ENCODE data around the gene HP1BP3. TPM values are rescaled to one million over a fixed set of nuclear protein-coding genes. Genes with fewer than 3 reads are reported as not detected.

HP1BP3 gene
- polyA plus RNA-seq, 1 donor from 2014 or later, result 389 TPM

- H3K4me3 ChIP-seq (ENCODE audit: low read length), result no peak overlapping the region
- H3F3A ChIP-seq (ENCODE audit: insufficient read depth, low read length, poor library complexity, severe bottlenecking), result no peaks in the 10 kb centered on the region
- H4K20me1 ChIP-seq (ENCODE audit: insufficient read depth), result no peaks in the 10 kb centered on the region
- H3K4me2 ChIP-seq (ENCODE audit: low read length), result no peak overlapping the region
- TF ChIP-seq, protein P1, sequence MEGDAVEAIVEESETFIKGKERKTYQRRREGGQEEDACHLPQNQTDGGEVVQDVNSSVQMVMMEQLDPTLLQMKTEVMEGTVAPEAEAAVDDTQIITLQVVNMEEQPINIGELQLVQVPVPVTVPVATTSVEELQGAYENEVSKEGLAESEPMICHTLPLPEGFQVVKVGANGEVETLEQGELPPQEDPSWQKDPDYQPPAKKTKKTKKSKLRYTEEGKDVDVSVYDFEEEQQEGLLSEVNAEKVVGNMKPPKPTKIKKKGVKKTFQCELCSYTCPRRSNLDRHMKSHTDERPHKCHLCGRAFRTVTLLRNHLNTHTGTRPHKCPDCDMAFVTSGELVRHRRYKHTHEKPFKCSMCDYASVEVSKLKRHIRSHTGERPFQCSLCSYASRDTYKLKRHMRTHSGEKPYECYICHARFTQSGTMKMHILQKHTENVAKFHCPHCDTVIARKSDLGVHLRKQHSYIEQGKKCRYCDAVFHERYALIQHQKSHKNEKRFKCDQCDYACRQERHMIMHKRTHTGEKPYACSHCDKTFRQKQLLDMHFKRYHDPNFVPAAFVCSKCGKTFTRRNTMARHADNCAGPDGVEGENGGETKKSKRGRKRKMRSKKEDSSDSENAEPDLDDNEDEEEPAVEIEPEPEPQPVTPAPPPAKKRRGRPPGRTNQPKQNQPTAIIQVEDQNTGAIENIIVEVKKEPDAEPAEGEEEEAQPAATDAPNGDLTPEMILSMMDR (IDR thresholded peaks at IDR 0.05; ENCODE audit: poor library complexity, severe bottlenecking), result no peak
- TF ChIP-seq SMC3 (conservative IDR thresholded peaks at IDR 0.05; ENCODE audit: poor library complexity), result no peak
- TF ChIP-seq EZH2 (IDR thresholded peaks at IDR 0.05; ENCODE audit: borderline replicate concordance, insufficient read depth, low read length, poor library complexity, severe bottlenecking), result no peak
- no peak for TF ChIP-seq MXI1 (conservative IDR thresholded peaks at IDR 0.05; ENCODE audit: poor library complexity, severe bottlenecking)
- TF ChIP-seq EP300 (conservative IDR thresholded peaks at IDR 0.05; ENCODE audit: poor library complexity, severe bottlenecking), result no peak
- TF ChIP-seq POLR2AphosphoS5 (IDR thresholded peaks at IDR 0.05), result no peak
- TF ChIP-seq TAF1 (IDR thresholded peaks at IDR 0.05; ENCODE audit: low read depth), result no peak
- TF ChIP-seq, protein P2, sequence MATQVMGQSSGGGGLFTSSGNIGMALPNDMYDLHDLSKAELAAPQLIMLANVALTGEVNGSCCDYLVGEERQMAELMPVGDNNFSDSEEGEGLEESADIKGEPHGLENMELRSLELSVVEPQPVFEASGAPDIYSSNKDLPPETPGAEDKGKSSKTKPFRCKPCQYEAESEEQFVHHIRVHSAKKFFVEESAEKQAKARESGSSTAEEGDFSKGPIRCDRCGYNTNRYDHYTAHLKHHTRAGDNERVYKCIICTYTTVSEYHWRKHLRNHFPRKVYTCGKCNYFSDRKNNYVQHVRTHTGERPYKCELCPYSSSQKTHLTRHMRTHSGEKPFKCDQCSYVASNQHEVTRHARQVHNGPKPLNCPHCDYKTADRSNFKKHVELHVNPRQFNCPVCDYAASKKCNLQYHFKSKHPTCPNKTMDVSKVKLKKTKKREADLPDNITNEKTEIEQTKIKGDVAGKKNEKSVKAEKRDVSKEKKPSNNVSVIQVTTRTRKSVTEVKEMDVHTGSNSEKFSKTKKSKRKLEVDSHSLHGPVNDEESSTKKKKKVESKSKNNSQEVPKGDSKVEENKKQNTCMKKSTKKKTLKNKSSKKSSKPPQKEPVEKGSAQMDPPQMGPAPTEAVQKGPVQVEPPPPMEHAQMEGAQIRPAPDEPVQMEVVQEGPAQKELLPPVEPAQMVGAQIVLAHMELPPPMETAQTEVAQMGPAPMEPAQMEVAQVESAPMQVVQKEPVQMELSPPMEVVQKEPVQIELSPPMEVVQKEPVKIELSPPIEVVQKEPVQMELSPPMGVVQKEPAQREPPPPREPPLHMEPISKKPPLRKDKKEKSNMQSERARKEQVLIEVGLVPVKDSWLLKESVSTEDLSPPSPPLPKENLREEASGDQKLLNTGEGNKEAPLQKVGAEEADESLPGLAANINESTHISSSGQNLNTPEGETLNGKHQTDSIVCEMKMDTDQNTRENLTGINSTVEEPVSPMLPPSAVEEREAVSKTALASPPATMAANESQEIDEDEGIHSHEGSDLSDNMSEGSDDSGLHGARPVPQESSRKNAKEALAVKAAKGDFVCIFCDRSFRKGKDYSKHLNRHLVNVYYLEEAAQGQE (IDR thresholded peaks at IDR 0.05; ENCODE audit: borderline replicate concordance), result no peak
- no peak for TF ChIP-seq RAD21 (conservative IDR thresholded peaks at IDR 0.05)
- no peaks in the 10 kb centered on the region for H3K27me3 ChIP-seq (ENCODE audit: insufficient read depth, low read depth, low read length)
- H2AFZ ChIP-seq (ENCODE audit: low read depth, low read length), result no peak overlapping the region
- no peak overlapping the region for H3K27ac ChIP-seq (ENCODE audit: low read length)
- no peak overlapping the region for H3K9ac ChIP-seq (ENCODE audit: low read length)
- H3K9me2 ChIP-seq (ENCODE audit: insufficient read depth, low read length), result no peaks in the 10 kb centered on the region
- H3K79me2 ChIP-seq (replicated peaks; ENCODE audit: insufficient read depth, low read length), result peaks cover 4% of the 10 kb centered on the region
- peaks cover 16% of the 10 kb centered on the region for H3K36me3 ChIP-seq (ENCODE audit: insufficient read depth, low read length)
- H3K9me3 ChIP-seq (ENCODE audit: low read length), result no peaks in the 10 kb centered on the region
Measured at GRCh38 chr1:20767271-20767670, 19.8 kb downstream of the HP1BP3 start.

GRCh38 chr1:20763417-20763816 is 23.7 kb downstream of the HP1BP3 start:
- Histone ChIP-seq H3K36me3 (ENCODE audit: insufficient read depth, low read length) (peaks cover 16% of the 10 kb centered on the region), H3F3A (ENCODE audit: insufficient read depth, low read length, poor library complexity, severe bottlenecking) (no peaks in the 10 kb centered on the region), H3K27me3 (ENCODE audit: insufficient read depth, low read depth, low read length) (no peaks in the 10 kb centered on the region), H3K9me2 (ENCODE audit: insufficient read depth, low read length) (no peaks in the 10 kb centered on the region), H3K9ac (ENCODE audit: low read length) (no peak overlapping the region), H3K9me3 (ENCODE audit: low read length) (no peaks in the 10 kb centered on the region), H3K4me3 (ENCODE audit: low read length) (no peak overlapping the region), H3K4me2 (ENCODE audit: low read length) (no peak overlapping the region), H3K79me2 (replicated peaks; ENCODE audit: insufficient read depth, low read length) (no peaks in the 10 kb centered on the region), H4K20me1 (ENCODE audit: insufficient read depth) (no peaks in the 10 kb centered on the region), H3K27ac (ENCODE audit: low read length) (no peak overlapping the region), H2AFZ (ENCODE audit: low read depth, low read length) (no peak overlapping the region)
- TF ChIP-seq EP300 (conservative IDR thresholded peaks at IDR 0.05; ENCODE audit: poor library complexity, severe bottlenecking), result no peak
- no peak for TF ChIP-seq POLR2AphosphoS5 (IDR thresholded peaks at IDR 0.05)
- no peak for TF ChIP-seq SMC3 (conservative IDR thresholded peaks at IDR 0.05; ENCODE audit: poor library complexity)
- TF ChIP-seq RAD21 (conservative IDR thresholded peaks at IDR 0.05), result no peak
